ENCODE measurements around the gene MYO1C. TPM values are rescaled to one million over a fixed set of nuclear protein-coding genes. Genes with fewer than 3 reads are reported as not detected.

The MYO1C gene
- total RNA-seq, 1 donor from 2014 or later = 184 TPM

- Mint-ChIP-seq H3K27ac (ENCODE audit: unreplicated experiment) (no peak overlapping the region), H3K4me3 (ENCODE audit: unreplicated experiment) (no peak overlapping the region), H3K4me1 (ENCODE audit: unreplicated experiment) (peaks cover 5% of the 10 kb centered on the region), H3K27me3 (ENCODE audit: unreplicated experiment) (no peaks in the 10 kb centered on the region), H3K36me3 (ENCODE audit: unreplicated experiment) (peaks cover 30% of the 10 kb centered on the region), H3K9me3 (ENCODE audit: unreplicated experiment) (no peaks in the 10 kb centered on the region)
- TF ChIP-seq, protein P1, sequence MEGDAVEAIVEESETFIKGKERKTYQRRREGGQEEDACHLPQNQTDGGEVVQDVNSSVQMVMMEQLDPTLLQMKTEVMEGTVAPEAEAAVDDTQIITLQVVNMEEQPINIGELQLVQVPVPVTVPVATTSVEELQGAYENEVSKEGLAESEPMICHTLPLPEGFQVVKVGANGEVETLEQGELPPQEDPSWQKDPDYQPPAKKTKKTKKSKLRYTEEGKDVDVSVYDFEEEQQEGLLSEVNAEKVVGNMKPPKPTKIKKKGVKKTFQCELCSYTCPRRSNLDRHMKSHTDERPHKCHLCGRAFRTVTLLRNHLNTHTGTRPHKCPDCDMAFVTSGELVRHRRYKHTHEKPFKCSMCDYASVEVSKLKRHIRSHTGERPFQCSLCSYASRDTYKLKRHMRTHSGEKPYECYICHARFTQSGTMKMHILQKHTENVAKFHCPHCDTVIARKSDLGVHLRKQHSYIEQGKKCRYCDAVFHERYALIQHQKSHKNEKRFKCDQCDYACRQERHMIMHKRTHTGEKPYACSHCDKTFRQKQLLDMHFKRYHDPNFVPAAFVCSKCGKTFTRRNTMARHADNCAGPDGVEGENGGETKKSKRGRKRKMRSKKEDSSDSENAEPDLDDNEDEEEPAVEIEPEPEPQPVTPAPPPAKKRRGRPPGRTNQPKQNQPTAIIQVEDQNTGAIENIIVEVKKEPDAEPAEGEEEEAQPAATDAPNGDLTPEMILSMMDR (IDR thresholded peaks at IDR 0.05) = no peak
- DNase-seq (ENCODE audit: extremely low spot score, unreplicated experiment) = no peak
Measured at GRCh38 chr17:1478418-1478817, 14.1 kb downstream of the MYO1C start.

GRCh38 chr17:1475321-1475854 lies 17.1 kb downstream of the MYO1C start:
- Mint-ChIP-seq H3K36me3 (ENCODE audit: unreplicated experiment) (peaks cover 21% of the 10 kb centered on the region), H3K4me3 (ENCODE audit: unreplicated experiment) (no peak overlapping the region), H3K27ac (ENCODE audit: unreplicated experiment) (no peak overlapping the region), H3K4me1 (ENCODE audit: unreplicated experiment) (peaks cover 6% of the 10 kb centered on the region), H3K27me3 (ENCODE audit: unreplicated experiment) (no peaks in the 10 kb centered on the region), H3K9me3 (ENCODE audit: unreplicated experiment) (no peaks in the 10 kb centered on the region)
- TF ChIP-seq, protein P1 (IDR thresholded peaks at IDR 0.05) = no peak
- DNase-seq (ENCODE audit: extremely low spot score, unreplicated experiment) = no peak

DNA sequence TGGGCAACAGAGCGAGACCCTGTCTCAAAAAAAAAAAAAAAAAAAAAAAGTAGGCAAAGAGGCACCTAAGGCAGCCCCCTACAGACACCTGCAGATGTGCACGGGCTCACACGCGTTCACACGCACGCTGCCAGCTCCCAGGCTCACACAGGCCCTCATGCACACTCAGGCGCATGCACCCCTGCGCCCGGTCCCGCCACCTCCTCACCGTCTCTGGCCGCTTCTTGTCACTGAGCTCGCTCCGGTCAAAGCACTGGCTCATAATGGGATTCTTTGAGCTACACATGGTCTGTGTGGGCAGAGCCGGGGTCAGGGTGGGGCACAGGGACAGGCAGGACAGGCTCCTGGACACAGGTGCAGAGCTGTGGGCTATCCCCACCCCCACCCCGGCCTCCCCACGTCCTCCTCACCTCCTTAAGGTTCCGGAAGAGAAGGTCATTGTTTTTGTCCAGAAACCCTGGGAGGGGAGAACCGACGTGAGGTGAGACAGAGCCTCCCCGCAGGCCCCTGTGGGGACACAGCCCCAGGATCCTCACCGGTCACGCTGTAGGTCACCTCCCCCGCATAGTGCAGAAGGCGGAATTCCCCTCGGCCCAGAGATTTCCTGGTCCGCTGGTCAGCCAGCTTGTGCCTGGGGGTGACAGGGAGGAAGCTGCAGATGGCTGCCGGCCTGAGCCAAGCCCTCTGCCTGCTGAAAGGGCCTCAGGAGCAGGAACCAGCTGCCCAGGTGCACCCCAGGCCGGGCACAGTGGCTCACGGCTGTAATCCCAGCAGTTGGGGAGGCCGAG lies 17.9 kb downstream of the MYO1C start:
- Mint-ChIP-seq H3K27me3 (ENCODE audit: unreplicated experiment) (no peaks in the 10 kb centered on the region), H3K36me3 (ENCODE audit: unreplicated experiment) (peaks cover 21% of the 10 kb centered on the region), H3K9me3 (ENCODE audit: unreplicated experiment) (no peaks in the 10 kb centered on the region), H3K27ac (ENCODE audit: unreplicated experiment) (no peak overlapping the region), H3K4me3 (ENCODE audit: unreplicated experiment) (no peak overlapping the region), H3K4me1 (ENCODE audit: unreplicated experiment) (peaks cover 6% of the 10 kb centered on the region)
- no peak for DNase-seq (ENCODE audit: extremely low spot score, unreplicated experiment)
- TF ChIP-seq, protein P1 (IDR thresholded peaks at IDR 0.05) = no peak

GRCh38 chr17:1473841-1474240 lies 18.6 kb downstream of the MYO1C start:
- TF ChIP-seq, protein P1 (IDR thresholded peaks at IDR 0.05) = no peak
- H3K4me3 Mint-ChIP-seq (ENCODE audit: unreplicated experiment) = no peak overlapping the region
- no peak for DNase-seq (ENCODE audit: extremely low spot score, unreplicated experiment)
- H3K27ac Mint-ChIP-seq (ENCODE audit: unreplicated experiment) = no peak overlapping the region
- H3K4me1 Mint-ChIP-seq (ENCODE audit: unreplicated experiment) = peaks cover 6% of the 10 kb centered on the region
- H3K9me3 Mint-ChIP-seq (ENCODE audit: unreplicated experiment) = no peaks in the 10 kb centered on the region
- H3K27me3 Mint-ChIP-seq (ENCODE audit: unreplicated experiment) = no peaks in the 10 kb centered on the region
- H3K36me3 Mint-ChIP-seq (ENCODE audit: unreplicated experiment) = peaks cover 26% of the 10 kb centered on the region

GRCh38 chr17:1473170-1473569 lies 19.3 kb downstream of the MYO1C start:
- TF ChIP-seq, protein P1 (IDR thresholded peaks at IDR 0.05) = no peak
- Mint-ChIP-seq H3K9me3 (ENCODE audit: unreplicated experiment) (no peaks in the 10 kb centered on the region), H3K4me1 (ENCODE audit: unreplicated experiment) (peaks cover 6% of the 10 kb centered on the region), H3K36me3 (ENCODE audit: unreplicated experiment) (peaks cover 25% of the 10 kb centered on the region), H3K4me3 (ENCODE audit: unreplicated experiment) (no peak overlapping the region), H3K27ac (ENCODE audit: unreplicated experiment) (no peak overlapping the region), H3K27me3 (ENCODE audit: unreplicated experiment) (no peaks in the 10 kb centered on the region)
- no peak for DNase-seq (ENCODE audit: extremely low spot score, unreplicated experiment)
